Trophoblast cell (in vitro differentiated cells and primary cell): ENCODE measurements around the gene KDM4C.

ENCODE experiments used
- DNase-seq, 2 donors: peaks; one replicate each; pipeline ENCODE4 v3.0.0-alpha.2; 2016
- H2AFZ ChIP-seq: 2 replicates; pipeline ENCODE4 v1.6.1; 2013; ENCODE audit warnings: low read length, moderate library complexity, mild to moderate bottlenecking; ENCODE audit not compliant: insufficient read depth, poor library complexity
- H2AK5ac ChIP-seq: 2 replicates; pipeline ENCODE4 v1.6.1; 2013; ENCODE audit warnings: mild to moderate bottlenecking, low read length
- H2BK120ac ChIP-seq: 2 replicates; pipeline ENCODE4 v1.6.1; 2013; ENCODE audit warnings: low read length, mild to moderate bottlenecking, moderate library complexity; ENCODE audit not compliant: insufficient read depth, poor library complexity
- H2BK12ac ChIP-seq: 2 replicates; pipeline ENCODE4 v1.6.1; 2013; ENCODE audit warnings: mild to moderate bottlenecking, low read length, moderate library complexity
- H2BK5ac ChIP-seq: 2 replicates; pipeline ENCODE4 v1.6.1; 2013; ENCODE audit warnings: low read length, low read depth, moderate library complexity, mild to moderate bottlenecking; ENCODE audit not compliant: poor library complexity
- H3K14ac ChIP-seq: 2 replicates; pipeline ENCODE4 v1.6.1; 2013; ENCODE audit warnings: mild to moderate bottlenecking, low read length
- H3K18ac ChIP-seq: 2 replicates; pipeline ENCODE4 v1.6.1; 2013; ENCODE audit warnings: mild to moderate bottlenecking, low read length
- H3K23ac ChIP-seq: 2 replicates; pipeline ENCODE4 v1.6.1; 2013; ENCODE audit warnings: low read length
- H3K27ac ChIP-seq: 2 replicates; pipeline ENCODE4 v1.5.1; 2013; ENCODE audit warnings: low read depth, mild to moderate bottlenecking, inconsistent platforms, low read length, moderate library complexity
- H3K27me3 ChIP-seq: 2 replicates; pipeline ENCODE4 v1.6.1; 2013; ENCODE audit warnings: inconsistent platforms, mild to moderate bottlenecking, low read length, moderate library complexity; ENCODE audit not compliant: insufficient read depth
- H3K36me3 ChIP-seq, 2 experiments: 1 replicate in 1 of 2; 2 replicates in 1 of 2; pipeline ENCODE4 v1.6.1; 2013; ENCODE audit warnings: low read length in 2 of 2, mild to moderate bottlenecking in 2 of 2, moderate library complexity in 1 of 2; ENCODE audit not compliant: insufficient read depth in 2 of 2, control insufficient read depth in 1 of 2
- H3K4ac ChIP-seq: 2 replicates; pipeline ENCODE4 v1.6.1; 2013; ENCODE audit warnings: low read depth, mild to moderate bottlenecking, low read length, moderate library complexity
- H3K4me1 ChIP-seq, 2 experiments: 1 replicate in 1 of 2; 2 replicates in 1 of 2; pipeline ENCODE4 v1.6.1; 2013; ENCODE audit warnings: low read length in 2 of 2, mild to moderate bottlenecking in 2 of 2, moderate library complexity in 1 of 2; ENCODE audit not compliant: insufficient read depth in 2 of 2, control insufficient read depth in 1 of 2
- H3K4me2 ChIP-seq: 2 replicates; pipeline ENCODE4 v1.6.1; 2013; ENCODE audit warnings: inconsistent platforms, mild to moderate bottlenecking, low read length, moderate library complexity
- H3K4me3 ChIP-seq: 2 replicates; pipeline ENCODE4 v1.5.1; 2013; ENCODE audit warnings: mild to moderate bottlenecking, low read depth, low read length, inconsistent platforms
- H3K79me1 ChIP-seq: one replicate; pipeline ENCODE4 v1.6.1; 2013; ENCODE audit warnings: low read length
- H3K79me2 ChIP-seq: 2 replicates; pipeline ENCODE4 v1.6.1; 2013; ENCODE audit warnings: low read length, mild to moderate bottlenecking; ENCODE audit not compliant: control insufficient read depth, insufficient read depth, poor library complexity
- H3K9ac ChIP-seq: 2 replicates; pipeline ENCODE4 v1.6.1; 2013; ENCODE audit warnings: mild to moderate bottlenecking, low read length
- H3K9me3 ChIP-seq: 2 replicates; pipeline ENCODE4 v1.6.1; 2013; ENCODE audit warnings: low read depth, mild to moderate bottlenecking, control low read depth, inconsistent platforms, low read length; ENCODE audit not compliant: insufficient read depth
- H4K12ac ChIP-seq: 2 replicates; pipeline ENCODE4 v1.6.1; 2013; ENCODE audit warnings: low read depth, mild to moderate bottlenecking, low read length, moderate library complexity
- H4K8ac ChIP-seq: 2 replicates; pipeline ENCODE4 v1.6.1; 2013; ENCODE audit warnings: low read depth, mild to moderate bottlenecking, low read length, moderate library complexity
- H4K91ac ChIP-seq: one replicate; pipeline ENCODE4 v1.6.1; 2013; ENCODE audit warnings: low read depth, mild to moderate bottlenecking, low read length, moderate library complexity
- WGBS: extraction: QIAGEN DNeasy Blood & Tissue Kit; methylation state at CpG from one replicate; pipeline ENCODE4 v1.1.7; 2013; ENCODE audit warnings: missing lambda C conversion rate; ENCODE audit not compliant: insufficient read length, insufficient coverage; ENCODE audit errors: extremely low coverage; 5-methylcytosine and 5-hydroxymethylcytosine counted together

Gene KDM4C

GRCh38 chr9:6924149-6924548 is 166.4 kb downstream of the KDM4C start:
- Histone ChIP-seq H2BK120ac (no peak overlapping the region), H3K9me3 (no peaks in the 10 kb centered on the region), H4K12ac (no peak overlapping the region), H3K79me1 (no peaks in the 10 kb centered on the region), H2AFZ (no peak overlapping the region), H3K27me3 (no peaks in the 10 kb centered on the region), H4K91ac (no peak overlapping the region), H3K4me3 (no peak overlapping the region), H3K36me3 (peaks cover 0 to 3% of the 10 kb centered on the region in 2 experiments), H2AK5ac (no peak overlapping the region), H2BK5ac (no peak overlapping the region), H3K79me2 (no peaks in the 10 kb centered on the region), H3K9ac (no peak overlapping the region), H3K4me1 (peaks cover 0 to 4% of the 10 kb centered on the region in 2 experiments), H3K23ac (no peak overlapping the region), H3K18ac (no peak overlapping the region), H3K4me2 (no peak overlapping the region), H3K4ac (no peak overlapping the region), H4K8ac (no peak overlapping the region), H3K14ac (no peak overlapping the region), H3K27ac (no peak overlapping the region), H2BK12ac (no peak overlapping the region)
- WGBS = no CpG with 5 or more reads among the region's 3 CpGs
- no peak for DNase-seq

DNA sequence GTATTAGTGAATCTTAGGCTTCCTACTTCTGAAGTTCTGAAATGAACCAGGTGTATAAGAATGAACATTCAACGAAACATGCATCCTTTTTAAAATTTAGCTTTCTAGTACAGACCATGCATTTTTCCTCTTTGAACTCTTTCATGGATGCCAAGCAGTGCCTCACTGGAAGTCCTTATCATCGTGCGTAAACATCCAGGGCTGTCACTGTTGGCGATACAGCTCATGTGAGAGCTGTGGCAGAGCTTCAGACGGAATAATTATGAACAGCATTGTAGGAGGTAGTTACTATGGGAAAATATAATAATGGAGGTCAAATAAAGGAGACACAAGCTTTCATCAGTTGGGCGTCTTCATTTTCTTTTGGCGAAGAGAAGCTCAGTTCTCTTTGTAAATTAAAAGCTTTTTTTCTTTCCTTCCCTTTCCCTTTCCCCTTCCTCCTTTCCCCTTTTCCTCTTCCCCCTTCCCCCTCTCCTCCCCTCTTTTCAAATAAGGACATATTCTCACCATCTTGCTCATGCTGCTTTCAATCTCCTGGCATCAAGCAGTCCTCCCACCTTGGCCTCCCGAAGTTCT is 167.3 kb downstream of the KDM4C start:
- Histone ChIP-seq H2AFZ (no peak overlapping the region), H3K23ac (no peak overlapping the region), H3K27me3 (no peaks in the 10 kb centered on the region), H2BK12ac (no peak overlapping the region), H3K9ac (no peak overlapping the region), H4K12ac (no peak overlapping the region), H2BK5ac (no peak overlapping the region), H3K79me2 (no peaks in the 10 kb centered on the region), H3K27ac (no peak overlapping the region), H3K9me3 (no peaks in the 10 kb centered on the region), H3K4me1 (peaks cover 0 to 4% of the 10 kb centered on the region in 2 experiments), H4K8ac (no peak overlapping the region), H3K14ac (no peak overlapping the region), H3K4me3 (no peak overlapping the region), H3K4me2 (no peak overlapping the region), H3K4ac (no peak overlapping the region), H3K79me1 (no peaks in the 10 kb centered on the region), H3K18ac (no peak overlapping the region), H4K91ac (no peak overlapping the region), H3K36me3 (peaks cover 0 to 3% of the 10 kb centered on the region in 2 experiments), H2BK120ac (no peak overlapping the region), H2AK5ac (no peak overlapping the region)
- DNase-seq = no peak
- no CpG with 5 or more reads among the region's 8 CpGs for whole genome bisulfite sequencing

DNA sequence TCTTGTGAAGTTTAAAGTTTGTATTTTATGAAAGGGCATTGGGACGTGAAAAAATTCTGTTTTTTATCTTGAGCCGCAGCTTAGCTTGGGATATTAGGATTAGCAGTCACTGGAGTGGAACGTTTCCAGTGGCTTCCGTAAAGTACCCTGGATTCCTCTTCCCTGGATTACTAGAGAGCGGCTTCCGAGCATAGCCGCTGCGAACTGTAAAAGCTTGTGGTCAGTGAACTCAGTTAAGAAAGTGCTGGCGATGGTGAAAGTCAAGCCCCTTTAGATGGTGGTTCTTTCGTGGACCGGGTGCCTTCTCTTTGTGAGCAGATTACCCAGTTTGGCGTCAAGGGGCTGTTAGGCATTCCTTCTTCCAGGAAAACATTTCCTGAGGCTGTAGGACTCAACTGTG is 168.1 kb downstream of the KDM4C start:
- Histone ChIP-seq H2BK5ac (no peak overlapping the region), H3K18ac (no peak overlapping the region), H3K4ac (no peak overlapping the region), H3K9ac (no peak overlapping the region), H2AFZ (no peak overlapping the region), H3K27ac (no peak overlapping the region), H2BK12ac (no peak overlapping the region), H2BK120ac (no peak overlapping the region), H3K9me3 (no peaks in the 10 kb centered on the region), H4K91ac (no peak overlapping the region), H3K27me3 (no peaks in the 10 kb centered on the region), H4K8ac (no peak overlapping the region), H3K79me1 (no peaks in the 10 kb centered on the region), H3K4me1 (peaks cover 2 to 4% of the 10 kb centered on the region in 2 experiments), H3K23ac (no peak overlapping the region), H3K79me2 (peaks cover under 1% of the 10 kb centered on the region), H2AK5ac (peak overlapping the region; percentile 46), H3K36me3 (peaks cover 0 to 3% of the 10 kb centered on the region in 2 experiments), H3K14ac (no peak overlapping the region), H4K12ac (no peak overlapping the region), H3K4me2 (no peak overlapping the region), H3K4me3 (no peak overlapping the region)
- WGBS = no CpG with 5 or more reads among the region's 12 CpGs
- DNase-seq = peak; percentile 18 to 50

DNA sequence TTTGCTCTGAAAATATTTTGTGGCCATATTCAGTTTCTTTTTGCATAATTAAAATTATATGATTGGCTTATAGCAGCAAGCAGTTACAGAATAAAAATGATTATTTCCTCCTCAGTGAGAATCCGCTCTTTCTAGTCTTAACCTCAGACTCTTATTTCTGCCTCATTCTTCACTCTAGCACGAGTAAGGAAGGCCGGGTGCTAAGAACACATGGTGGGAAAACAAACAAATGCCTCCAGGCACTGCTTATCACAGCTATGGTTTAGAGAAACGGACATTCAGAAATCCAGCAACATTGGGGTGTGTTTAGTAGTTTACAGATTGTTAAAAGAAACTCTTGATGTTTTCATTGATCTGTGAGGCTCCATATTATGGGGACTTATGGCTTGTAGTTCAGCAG is 168.7 kb downstream of the KDM4C start:
- peaks cover 3 to 6% of the 10 kb centered on the region in 2 experiments for H3K4me1 ChIP-seq
- no peak overlapping the region for H3K4ac ChIP-seq
- no peak overlapping the region for H4K8ac ChIP-seq
- peaks cover 0 to under 1% of the 10 kb centered on the region in 2 experiments for H3K36me3 ChIP-seq
- no peak overlapping the region for H4K12ac ChIP-seq
- no peak overlapping the region for H2BK12ac ChIP-seq
- no peak overlapping the region for H2BK5ac ChIP-seq
- H4K91ac ChIP-seq = no peak overlapping the region
- no peaks in the 10 kb centered on the region for H3K9me3 ChIP-seq
- no CpG with 5 or more reads among the region's 4 CpGs for WGBS
- H3K9ac ChIP-seq = no peak overlapping the region
- H3K27ac ChIP-seq = no peak overlapping the region
- H3K23ac ChIP-seq = no peak overlapping the region
- H2BK120ac ChIP-seq = no peak overlapping the region
- no peak overlapping the region for H2AK5ac ChIP-seq
- H3K79me2 ChIP-seq = peaks cover 2% of the 10 kb centered on the region
- H3K18ac ChIP-seq = no peak overlapping the region
- no peak overlapping the region for H3K4me2 ChIP-seq
- H3K27me3 ChIP-seq = no peaks in the 10 kb centered on the region
- no peak overlapping the region for H3K14ac ChIP-seq
- DNase-seq = no peak
- H3K79me1 ChIP-seq = no peaks in the 10 kb centered on the region
- no peak overlapping the region for H2AFZ ChIP-seq
- H3K4me3 ChIP-seq = no peak overlapping the region
